NOMO-1 treated with dmso at 0.1 percent for 144 hours (cell line): Measurements from ENCODE around the gene BAZ1B.
A peak's percentile ranks its signal among the peaks of the same experiment; 100 is the strongest.
"Not testable (repeated sequence)": the region's sequence is repeated elsewhere in the genome, so short reads cannot be mapped to it uniquely, and the experiment has no call there.

Experiments used
- DNase-seq: peaks from one replicate; lab custom pipeline; 2025; ENCODE audit not compliant: unreplicated experiment; lab: John Stamatoyannopoulos, UW

The BAZ1B gene

DNA sequence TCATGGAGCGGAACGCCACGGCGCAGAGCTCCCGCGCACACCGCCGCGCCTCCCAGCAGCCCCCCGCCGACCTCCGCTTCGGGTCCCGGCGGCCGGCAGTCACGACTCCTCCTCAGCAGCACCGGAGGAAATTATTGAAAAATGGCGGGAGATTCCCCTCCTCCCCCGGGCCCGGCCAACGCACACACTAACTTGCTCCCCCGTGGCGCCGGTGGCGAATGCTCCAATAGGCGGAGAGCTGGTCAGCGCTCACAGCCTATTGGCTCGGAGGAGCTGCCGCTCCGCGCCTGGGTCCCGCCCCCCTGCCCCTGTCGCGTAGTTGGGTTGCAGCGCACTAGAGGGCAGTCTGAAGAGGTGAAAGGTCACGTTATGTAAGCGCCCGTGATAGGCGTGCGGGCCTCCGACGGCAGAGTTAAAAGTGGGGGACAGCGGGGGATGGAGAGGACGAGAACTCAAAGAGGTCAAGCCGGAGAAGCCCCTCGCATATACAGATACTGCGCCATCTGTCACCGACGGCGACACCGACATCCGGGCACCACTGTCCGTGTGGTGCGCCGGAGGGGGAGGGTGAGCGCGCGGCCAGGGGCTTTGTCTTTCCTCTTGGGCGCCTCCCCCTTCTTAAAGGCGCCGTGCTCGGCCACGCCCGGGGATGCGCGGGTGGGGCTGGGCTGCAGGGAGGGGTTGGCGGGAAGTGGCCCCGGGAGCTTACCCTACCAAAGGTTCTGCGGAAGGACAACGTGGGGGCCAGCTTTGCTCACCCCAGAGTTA, at the start of gene BAZ1B:
Gene BAZ1B, minus strand, starts transcription at position 189 of the 768 bp plus-strand sequence. CDS start 360 bp downstream, outside the sequence.
- DNase-seq, result peak; percentile 100

DNA sequence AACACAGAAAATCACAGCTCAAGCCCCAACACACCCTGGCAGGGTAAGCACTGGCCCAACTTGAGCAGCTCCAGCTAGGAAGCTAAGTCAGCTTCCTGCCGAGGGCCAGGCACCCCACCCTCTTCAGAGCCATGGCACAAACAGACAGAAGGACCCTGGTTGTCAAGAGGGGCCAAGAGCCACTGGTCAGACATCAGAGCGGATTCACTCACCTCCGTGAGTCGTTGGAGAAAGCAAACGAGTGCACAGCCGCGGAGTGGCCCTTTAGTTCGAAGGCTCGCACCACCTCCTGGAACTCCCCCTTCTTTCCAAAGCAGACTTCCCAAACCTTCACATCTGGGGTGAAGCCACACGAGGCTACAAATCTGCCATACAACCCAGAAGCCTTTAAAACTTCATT, 48.9 kb upstream of the BAZ1B start:
- no peak for DNase-seq

DNA sequence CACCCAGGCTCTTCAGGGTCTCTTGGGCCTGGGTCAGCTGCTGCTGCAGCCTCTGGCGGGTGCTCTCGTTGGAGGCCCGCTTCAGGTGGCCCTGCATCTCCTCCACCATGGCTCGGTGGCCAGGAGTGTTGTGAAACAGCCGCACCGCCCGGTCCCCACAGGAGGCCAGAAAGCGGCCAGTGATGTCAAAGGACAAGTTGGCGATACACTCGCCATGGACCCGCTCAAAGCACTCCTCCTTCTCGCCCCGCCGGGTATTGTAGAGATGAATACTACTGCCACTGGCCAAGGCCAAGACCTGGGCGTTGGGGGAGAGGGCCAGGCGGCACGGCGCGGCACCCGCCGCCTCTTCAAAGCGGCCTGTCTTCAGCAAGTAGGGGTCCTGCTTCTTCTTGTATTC, 48.4 kb upstream of the BAZ1B start:
- no peak for DNase-seq

GRCh38 chr7:73569042-73569608, 47.0 kb upstream of the BAZ1B start:
- no peak for DNase-seq

- DNase-seq, result no peak
Measured at GRCh38 chr7:73567846-73568685, 46.0 kb upstream of the BAZ1B start.

GRCh38 chr7:73567140-73567539, 45.0 kb upstream of the BAZ1B start:
- no peak for DNase-seq

DNA sequence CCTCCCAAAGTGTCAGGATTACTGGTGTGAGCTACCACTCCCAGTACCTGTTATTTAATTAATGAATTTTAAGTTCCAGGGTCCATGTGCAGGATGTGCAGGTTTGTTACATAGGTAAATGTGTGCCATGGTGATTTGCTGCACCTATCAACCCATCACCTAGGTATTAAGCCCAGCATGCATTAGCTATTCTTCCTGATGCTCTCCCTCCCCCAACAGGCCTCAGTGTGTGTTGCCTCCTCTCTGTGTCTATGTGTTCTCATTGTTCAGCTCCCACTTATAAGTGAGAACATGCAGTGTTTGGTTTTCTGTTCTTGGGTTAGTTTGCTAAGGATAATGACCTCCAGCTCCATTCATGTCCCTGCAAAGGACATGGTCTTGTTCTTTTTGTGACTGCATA, 44.3 kb upstream of the BAZ1B start:
- DNase-seq, result not testable (repeated sequence)

DNA sequence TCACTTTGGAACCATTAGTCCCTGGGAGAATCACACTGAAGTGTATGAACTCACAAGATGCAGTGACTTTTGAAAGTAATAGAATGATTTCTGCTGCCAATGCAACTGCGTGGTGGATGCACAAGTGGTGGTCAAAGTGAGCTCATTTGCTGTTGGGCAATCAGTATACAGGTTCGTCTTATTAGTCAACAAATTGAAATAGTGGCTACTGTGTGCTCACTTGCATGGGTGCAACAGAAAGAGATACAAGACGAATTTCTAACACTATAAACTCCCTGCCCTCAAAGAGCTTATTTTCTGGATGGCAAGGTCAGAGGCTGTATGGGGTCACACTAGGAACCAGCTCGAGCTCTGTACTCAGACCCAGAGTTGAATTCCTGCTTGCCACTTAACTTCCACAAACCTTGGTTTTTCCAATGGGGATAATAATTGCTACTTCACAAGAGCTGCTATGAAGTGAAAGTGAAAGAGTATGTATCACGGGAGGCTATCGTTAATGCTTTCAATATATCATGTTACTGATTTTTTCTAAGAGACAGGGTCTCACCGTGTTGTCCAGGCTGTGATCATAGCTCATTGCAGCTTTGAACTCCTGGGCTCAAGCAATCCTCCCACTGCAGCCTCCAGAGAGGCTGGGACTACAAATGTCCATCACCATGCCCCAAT, 43.7 kb upstream of the BAZ1B start:
- DNase-seq, result no peak

GRCh38 chr7:73560109-73560835, 38.2 kb upstream of the BAZ1B start:
- DNase-seq, result peak; percentile 60

- DNase-seq, result peak; percentile 75
Measured at GRCh38 chr7:73557397-73558257, 35.5 kb upstream of the BAZ1B start, which contains the start of gene BCL7B. Gene BCL7B (minus strand): TSS chr7:73557690. CDS start chr7:73557578, 112 bp downstream.

DNA sequence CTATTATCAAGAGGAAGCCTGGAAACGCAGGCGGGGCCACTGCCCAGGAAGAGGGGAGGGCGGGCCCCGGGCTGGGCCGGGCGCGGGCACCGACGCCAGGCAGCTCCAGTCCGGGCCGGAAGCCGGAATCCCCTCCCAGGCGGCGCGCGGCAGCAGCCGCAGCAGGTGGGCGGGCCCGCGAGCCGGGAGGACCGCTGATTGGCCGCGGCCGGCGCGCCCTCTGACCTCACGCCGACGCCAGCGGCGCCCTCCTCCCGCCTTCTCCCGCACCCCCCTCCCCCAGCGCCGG, 35.0 kb upstream of the BAZ1B start:
- DNase-seq, result peak; percentile 100

- DNase-seq, result peak; percentile 38
Measured at GRCh38 chr7:73556208-73557107, 34.4 kb upstream of the BAZ1B start.

DNA sequence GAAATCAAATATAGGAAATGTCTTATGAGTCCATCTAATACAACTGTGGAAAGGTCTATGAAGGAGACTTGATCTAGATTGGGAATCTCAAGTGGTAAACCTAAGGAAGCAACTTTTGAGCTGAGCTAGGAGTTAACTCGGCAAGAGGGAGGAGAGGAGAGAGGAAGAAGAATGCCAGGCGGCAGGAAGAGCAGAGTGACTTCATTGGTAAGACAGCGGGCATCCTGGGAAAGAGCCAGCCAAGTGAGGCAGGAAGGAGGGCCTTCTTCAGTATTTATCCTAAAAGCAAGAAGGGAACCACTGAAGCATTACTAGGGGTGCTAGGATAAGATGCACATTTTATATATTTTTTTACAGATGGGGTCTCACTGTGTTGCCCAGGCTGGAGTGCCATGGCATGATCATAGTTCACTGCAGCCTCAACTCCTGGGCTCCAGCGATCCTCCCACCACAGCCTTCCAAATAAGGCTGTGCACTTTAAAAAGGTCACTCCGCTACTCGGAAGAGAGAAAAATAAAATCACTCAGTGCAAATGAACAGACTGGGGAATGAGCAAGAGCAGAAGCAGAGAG, 33.4 kb upstream of the BAZ1B start:
- no peak for DNase-seq

GRCh38 chr7:73550093-73550492, 28.0 kb upstream of the BAZ1B start:
- not testable (repeated sequence) for DNase-seq

- DNase-seq, result no peak
Measured at GRCh38 chr7:73549176-73549575, 27.1 kb upstream of the BAZ1B start.

DNA sequence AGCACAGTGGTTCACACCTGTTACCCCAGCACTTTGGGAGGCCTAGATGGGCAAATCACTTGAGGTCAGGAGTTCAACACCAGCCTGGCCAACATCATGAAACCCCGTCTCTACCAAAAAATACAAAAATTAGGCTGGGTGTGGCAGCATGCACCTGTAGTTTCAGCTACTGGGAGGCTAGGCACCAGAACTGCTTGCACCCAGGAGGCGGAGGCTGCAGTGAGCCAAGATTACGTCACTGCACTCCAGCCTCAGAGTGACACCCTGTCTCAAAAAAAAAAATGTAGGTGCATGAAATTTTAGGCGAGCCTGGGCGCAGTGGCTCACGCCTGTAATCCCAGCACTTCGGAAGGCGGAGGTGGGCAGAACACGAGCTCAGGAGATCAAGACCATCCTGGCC, 25.7 kb upstream of the BAZ1B start:
- no peak for DNase-seq

DNA sequence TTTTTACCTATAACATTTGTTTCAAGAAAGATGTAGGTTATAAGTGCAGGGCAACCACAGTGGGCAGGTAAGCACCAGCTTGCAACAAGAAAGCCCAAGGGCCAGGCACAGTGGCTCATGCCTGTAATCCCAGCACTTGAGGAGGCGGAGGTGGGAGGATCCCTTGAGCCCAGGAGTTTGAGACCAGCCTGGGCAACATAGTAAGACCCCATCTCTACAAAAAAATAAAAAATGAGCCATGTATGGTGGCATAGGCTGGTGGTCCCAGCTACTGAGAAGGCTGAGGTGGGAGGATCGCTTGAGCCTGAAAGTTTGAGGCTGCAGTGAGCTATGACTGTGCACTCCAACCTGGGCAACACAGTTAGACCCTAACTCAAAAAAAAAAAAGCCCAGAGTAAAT, 22.6 kb upstream of the BAZ1B start:
- DNase-seq, result no peak

DNA sequence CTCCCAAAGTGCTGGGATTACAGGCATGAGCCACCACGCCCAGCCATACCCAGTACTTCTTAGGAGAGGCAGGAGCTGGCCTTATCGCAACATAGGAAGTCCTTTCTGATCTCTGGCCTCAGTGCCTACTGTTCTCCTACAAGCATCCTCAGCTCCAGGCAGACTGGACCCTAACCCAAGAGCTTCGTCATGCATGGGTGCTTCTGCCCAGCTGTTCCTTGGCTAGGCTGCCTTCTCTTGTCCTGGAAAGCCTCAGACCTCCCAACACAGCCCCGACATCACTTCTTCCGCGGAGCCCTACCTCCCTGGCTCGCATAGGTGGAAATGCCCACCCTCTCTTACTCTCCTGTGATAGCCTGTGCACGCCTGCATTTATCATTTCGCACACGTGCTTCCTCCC, 19.6 kb upstream of the BAZ1B start:
- DNase-seq, result no peak
